NCI-H69 (cell line): ENCODE data around the gene MILR1.
"Not testable (repeated sequence)": the region's sequence is repeated elsewhere in the genome, so short reads cannot be mapped to it uniquely, and the experiment has no call there.

Experiments used
- DNase-seq: peaks from one replicate; lab custom pipeline; 2025; lab: John Stamatoyannopoulos, UW

The MILR1 gene

GRCh38 chr17:64428406-64428805 is 20.5 kb upstream of the MILR1 start:
- no peak for DNase-seq

- not testable (repeated sequence) for DNase-seq
Observed at GRCh38 chr17:64430036-64430435, 18.9 kb upstream of the MILR1 start.

- no peak for DNase-seq
Observed at GRCh38 chr17:64431534-64431933, 17.4 kb upstream of the MILR1 start.

GRCh38 chr17:64437944-64438525 is 10.9 kb upstream of the MILR1 start:
- DNase-seq = no peak

- DNase-seq = not testable (repeated sequence)
Observed at GRCh38 chr17:64439521-64439920, 9.4 kb upstream of the MILR1 start.

- DNase-seq = no peak
Observed at GRCh38 chr17:64439956-64440355, 9.0 kb upstream of the MILR1 start.

GRCh38 chr17:64441772-64442540 is 7.0 kb upstream of the MILR1 start:
- DNase-seq = no peak

GRCh38 chr17:64442541-64442971 is 6.4 kb upstream of the MILR1 start:
- no peak for DNase-seq

GRCh38 chr17:64443086-64443760 is 5.7 kb upstream of the MILR1 start:
- DNase-seq = no peak

GRCh38 chr17:64447526-64447925 is 1.4 kb upstream of the MILR1 start:
- DNase-seq = no peak

- DNase-seq = no peak
Observed at GRCh38 chr17:64449545-64449944, 630 bp downstream of the MILR1 start.

GRCh38 chr17:64455993-64456885 is 7.3 kb downstream of the MILR1 start:
- peak; percentile 18 for DNase-seq

GRCh38 chr17:64457156-64457555 is 8.2 kb downstream of the MILR1 start:
- DNase-seq = no peak

- no peak for DNase-seq
Observed at GRCh38 chr17:64458756-64459155, 9.8 kb downstream of the MILR1 start.

- DNase-seq = no peak
Observed at GRCh38 chr17:64459284-64459747, 10.4 kb downstream of the MILR1 start.

GRCh38 chr17:64459818-64460217 is 10.9 kb downstream of the MILR1 start:
- DNase-seq = not testable (repeated sequence)

- DNase-seq = no peak
Observed at GRCh38 chr17:64460955-64461354, 12.0 kb downstream of the MILR1 start.

GRCh38 chr17:64461788-64462187 is 12.9 kb downstream of the MILR1 start:
- DNase-seq = no peak

GRCh38 chr17:64466019-64466735 is 17.3 kb downstream of the MILR1 start:
- peak; percentile 70 for DNase-seq

- not testable (repeated sequence) for DNase-seq
Observed at GRCh38 chr17:64466834-64467233, 17.9 kb downstream of the MILR1 start.

- peak; percentile 23 for DNase-seq
Observed at GRCh38 chr17:64470625-64471024, 21.7 kb downstream of the MILR1 start.
